Heart left ventricle (tissue), 16 donors: ENCODE data around the gene USP2. TPM values are rescaled to one million over a fixed set of nuclear protein-coding genes. Genes with fewer than 3 reads are reported as not detected.

ENCODE experiments used
- ATAC-seq, 4 donors: fragments of 200-7000 bp; cut with Tn5 transposase; one replicate each; pipeline ENCODE4 v1.9.1; 2020 to 2022; ENCODE audit warnings: moderate library complexity in 4 of 4, mild to moderate bottlenecking in 3 of 4, moderate number of reproducible peaks in 1 of 4
- DNase-seq, 5 donors: peaks; one replicate each; pipeline ENCODE4 v3.0.0-alpha.2; 2020
- H3K27ac ChIP-seq, 12 donors: fragments of 200-600 bp; sonication (generic) in 4 of 12; one replicate each; pipeline versions ENCODE4 v1.5.0 to v1.8.0; 2016 to 2022; ENCODE audit warnings: mild to moderate bottlenecking in 2 of 12
- H3K27me3 ChIP-seq, 9 donors: fragments of 200-600 bp; sonication (generic) in 2 of 9; one replicate each; pipeline versions ENCODE4 v1.5.1 to v1.8.0; 2016 to 2022; ENCODE audit warnings: mild to moderate bottlenecking in 3 of 9
- H3K36me3 ChIP-seq, 9 donors: fragments of 200-600 bp; sonication (generic) in 2 of 9; one replicate each; pipeline versions ENCODE4 v1.5.0 to v1.8.0; 2018 to 2022; ENCODE audit warnings: mild to moderate bottlenecking in 2 of 9
- H3K4me1 ChIP-seq, 12 donors: fragments of 200-600 bp; sonication (generic) in 4 of 12; one replicate each; pipeline versions ENCODE4 v1.5.0 to v1.8.0; 2016 to 2022; ENCODE audit warnings: mild to moderate bottlenecking in 3 of 12
- H3K4me3 ChIP-seq, 12 donors: fragments of 200-600 bp; sonication (generic) in 4 of 12; one replicate each; pipeline versions ENCODE4 v1.5.0 to v1.8.0; 2017 to 2022; ENCODE audit warnings: mild to moderate bottlenecking in 9 of 12, moderate library complexity in 4 of 12
- H3K9me3 ChIP-seq, 12 donors: fragments of 200-600 bp; sonication (generic) in 4 of 12; one replicate each; pipeline versions ENCODE4 v1.5.0 to v1.8.0; 2016 to 2022; ENCODE audit warnings: mild to moderate bottlenecking in 1 of 12
- CTCF ChIP-seq, 12 donors: fragments of 200-600 bp; sonication (generic) in 4 of 12; IDR thresholded peaks; one replicate each; pipeline versions ENCODE4 v1.5.0 to v1.8.0; 2018 to 2022; ENCODE audit warnings: antibody characterized with exemption in 12 of 12, mild to moderate bottlenecking in 5 of 12
- POLR2A ChIP-seq, 2 donors: fragments of 450-650 bp; IDR thresholded peaks; one replicate each; pipeline ENCODE4 v1.6.1; 2017; ENCODE audit warnings: antibody characterized with exemption in 2 of 2, mild to moderate bottlenecking in 2 of 2, moderate library complexity in 2 of 2
- WGBS, 4 donors: extraction: QIAGEN DNeasy Blood & Tissue Kit in 2 of 4; methylation state at CpG; one replicate each; pipeline versions ENCODE4 v1.1.5 to v1.1.7; 2013 to 2018; 5-methylcytosine and 5-hydroxymethylcytosine counted together
- intact Hi-C, 10 donors: fragments of 100-400 bp; cut with DNase I; formaldehyde crosslinking; loops; one replicate each; pipeline versions ENCODE4 v1.11.1 to v1.14.2; 2022
- polyA plus RNA-seq, 2 donors: library from polyadenylated mRNA; stranded (reverse); fragments of 200-250 nt; gene quantifications; one replicate each; pipeline ENCODE4 v1.2.3, GENCODE V29; 2013
- total RNA-seq, 9 donors: library from RNA; depleted of rRNA in 2 of 9; stranded (reverse); fragments of >200 nt in 2 of 9; fragmentation: NEBNext Ultra II Directional in 3 of 9; extraction: Animal tissue kit (Norgen Biotek cat#: 25700) in 3 of 9; gene quantifications; one replicate each; pipeline versions ENCODE4 v1.1.0 to v1.2.4, GENCODE V29; 2016 to 2023
- donor health status: ischemic (EF 13 %, LVEDD 7.1; RV severe dilation, severe dysfunction).
- donor health status: healthy with polysubstance abuse.
- donor health status: DM: no; HTN: yes; CAD: no.
- donor health status: DM: no; HTN: no; CAD: no.
- donor health status: ischemic (EF 25% LVEDD 6.9; RV normal size, moderate dysfunction).
- donor health status: ischemic (EF 25% LVEDD 5.7; RV mildly dilated, moderate dysfunction).
- donor health status: healthy.
- donor health status: DM: yes; HTN: yes; CAD: no.
- donor health status: ischemic (EF 35%, LVEDD 5.7; RV mildly dilated, moderate dysfunction).
- donor health status: nonischemic (EF 11% LVEDD 7.7; RV severe dilation, severe dysfunction).
- donor health status: DM: yes; HTN: yes; CAD: no.
- donor health status: PGD.
- donor health status: ischemic (EF 29% LVEDD 5.4; RV normal size, mild dysfunction).
- donor health status: nonischemic (EF 23%, LVEDD 6.1; RV moderate dilation, normal function).

Gene USP2
- total and polyA plus RNA-seq, 11 donors = 53.7 to 138 (median 108) TPM

GRCh38 chr11:119320776-119321524 is 60.5 kb downstream of the USP2 start:
- WGBS, 4 donors = 7 to 14% (median 10%) methylated on average over 27 to 60 of the region's 60 CpGs

GRCh38 chr11:119320240-119320775 is 61.2 kb downstream of the USP2 start:
- H3K36me3 ChIP-seq = no peaks in the 10 kb centered on the region
- H3K9me3 ChIP-seq = no peaks in the 10 kb centered on the region
- H3K4me1 ChIP-seq = peaks cover 0 to 80% (median 56%) of the 10 kb centered on the region in 12 donors
- H3K27me3 ChIP-seq = peaks cover 0 to 35% (median 0%) of the 10 kb centered on the region in 9 donors
- DNase-seq = peak; percentile 69 to 73 (median 71)
- WGBS, 4 donors = 37 to 53% (median 45%) methylated on average over 14 to 17 of the region's 17 CpGs
- TF ChIP-seq POLR2A (IDR thresholded peaks at IDR 0.05) (no peak), CTCF (IDR thresholded peaks at IDR 0.05) (no peak)
- ATAC-seq = peak in 1 of 4 donors; percentile 1
- H3K27ac ChIP-seq = peak overlapping the region; percentile 85 to 99 (median 92)
- intact Hi-C loops = loop anchor here in 7 of 10 donors (5.0 to 10.0 kb wide), 3 partner anchors 113 to 118 kb away; partner anchors contain the start of gene CBL (in 6 of the 7)
- H3K4me3 ChIP-seq = peak overlapping the region in 11 of 12 donors; percentile 27 to 68 (median 58)

More at GRCh38 chr11:119320776-119321524, 60.5 kb downstream of the USP2 start:
- H3K9me3 ChIP-seq = no peaks in the 10 kb centered on the region
- TF ChIP-seq CTCF (IDR thresholded peaks at IDR 0.05) = no peak
- TF ChIP-seq POLR2A (IDR thresholded peaks at IDR 0.05) = peak in 1 of 2 donors; percentile 54
- peak overlapping the region; percentile 85 to 99 (median 92) for H3K27ac ChIP-seq
- peaks cover 0 to 29% (median 0%) of the 10 kb centered on the region in 9 donors for H3K27me3 ChIP-seq
- intact Hi-C loops = loop anchor here in 7 of 10 donors (5.0 to 10.0 kb wide), 3 partner anchors 114 to 119 kb away; partner anchors contain the start of gene CBL (in 6 of the 7)
- H3K36me3 ChIP-seq = no peaks in the 10 kb centered on the region
- DNase-seq (peak; percentile 77 to 87 (median 82)), ATAC-seq (peak in 3 of 4 donors; percentile 40 to 48 (median 41))
- H3K4me3 ChIP-seq = peak overlapping the region; percentile 8 to 68 (median 57)
- H3K4me1 ChIP-seq = peaks cover 0 to 74% (median 52%) of the 10 kb centered on the region in 12 donors

GRCh38 chr11:119319700-119320239 is 61.7 kb downstream of the USP2 start:
- Histone ChIP-seq H3K9me3 (no peaks in the 10 kb centered on the region), H3K4me1 (peaks cover 0 to 86% (median 60%) of the 10 kb centered on the region in 12 donors), H3K36me3 (peaks cover 0 to 3% (median 0%) of the 10 kb centered on the region in 9 donors), H3K4me3 (peak overlapping the region in 5 of 12 donors; percentile 12 to 68 (median 58)), H3K27ac (peak overlapping the region; percentile 85 to 99 (median 92)), H3K27me3 (peaks cover 0 to 41% (median 0%) of the 10 kb centered on the region in 9 donors)
- intact Hi-C loops = loop anchor here in 9 of 10 donors (5.0 to 10.0 kb wide), 6 partner anchors 112 to 217 kb away; partner anchors contain the start of genes CBL (in 6 of the 9), ABCG4 (in 1 of the 9) and DPAGT1 (in 1 of the 9)
- ATAC-seq (peak in 3 of 4 donors; percentile 1 to 50 (median 2)), DNase-seq (peak in 3 of 5 donors; percentile 62 to 69 (median 66))
- no peak for TF ChIP-seq CTCF (IDR thresholded peaks at IDR 0.05)
- no peak for TF ChIP-seq POLR2A (IDR thresholded peaks at IDR 0.05)
- WGBS, 4 donors = 44 to 58% (median 48%) methylated on average over 11 of the region's 11 CpGs
